GM12892 (cell line): ENCODE measurements around the gene CD46.

Experiments
- POLR2A ChIP-seq: IDR thresholded peaks from 2 replicates; pipeline ENCODE4 v1.6.1; 2011; ENCODE audit warnings: low read depth, low read length, control low read depth
- POLR2AphosphoS5 ChIP-seq: IDR thresholded peaks from 2 replicates; pipeline ENCODE4 v1.6.1; 2011; ENCODE audit warnings: low read depth, low read length, control low read depth

DNA sequence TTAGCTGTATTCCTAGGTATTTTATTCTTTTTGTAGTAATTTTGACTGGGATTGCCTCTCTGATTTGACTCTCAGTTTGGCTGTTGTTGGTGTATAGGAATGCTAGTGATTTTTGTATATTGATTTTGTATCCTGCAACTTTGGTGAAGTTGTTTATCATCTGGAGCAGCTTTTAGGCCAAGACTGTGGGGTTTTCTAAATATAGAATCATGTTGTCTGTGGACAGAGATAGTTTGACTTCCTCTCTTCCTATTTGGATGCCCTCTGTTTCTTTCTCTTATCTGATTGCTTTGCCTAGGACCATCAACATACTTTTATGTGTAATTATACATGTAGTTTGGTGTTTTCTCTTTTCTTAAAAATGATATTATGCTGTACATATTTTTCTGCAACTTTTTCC, 27.2 kb downstream of the CD46 start:
- TF ChIP-seq POLR2AphosphoS5 = no peak
- no peak for TF ChIP-seq POLR2A
